Activated CD4-positive, alpha-beta T cell treated with anti-CD3 and anti-CD28 coated beads, Interleukin-2, amount 50 U/mL, for 24 hours (primary cell): Measurements from ENCODE around the gene MYH16.
"Not testable (repeated sequence)": the region's sequence is repeated elsewhere in the genome, so short reads cannot be mapped to it uniquely, and the experiment has no call there.

ENCODE experiments used
- DNase-seq, 2 donors: peaks; one replicate each; pipeline ENCODE4 v3.0.0-alpha.2; 2020; ENCODE audit warnings: low read depth in 1 of 2, low spot score in 1 of 2

MYH16 gene

GRCh38 chr7:99301496-99301895 lies 28.9 kb downstream of the MYH16 start:
- no peak for DNase-seq

DNA sequence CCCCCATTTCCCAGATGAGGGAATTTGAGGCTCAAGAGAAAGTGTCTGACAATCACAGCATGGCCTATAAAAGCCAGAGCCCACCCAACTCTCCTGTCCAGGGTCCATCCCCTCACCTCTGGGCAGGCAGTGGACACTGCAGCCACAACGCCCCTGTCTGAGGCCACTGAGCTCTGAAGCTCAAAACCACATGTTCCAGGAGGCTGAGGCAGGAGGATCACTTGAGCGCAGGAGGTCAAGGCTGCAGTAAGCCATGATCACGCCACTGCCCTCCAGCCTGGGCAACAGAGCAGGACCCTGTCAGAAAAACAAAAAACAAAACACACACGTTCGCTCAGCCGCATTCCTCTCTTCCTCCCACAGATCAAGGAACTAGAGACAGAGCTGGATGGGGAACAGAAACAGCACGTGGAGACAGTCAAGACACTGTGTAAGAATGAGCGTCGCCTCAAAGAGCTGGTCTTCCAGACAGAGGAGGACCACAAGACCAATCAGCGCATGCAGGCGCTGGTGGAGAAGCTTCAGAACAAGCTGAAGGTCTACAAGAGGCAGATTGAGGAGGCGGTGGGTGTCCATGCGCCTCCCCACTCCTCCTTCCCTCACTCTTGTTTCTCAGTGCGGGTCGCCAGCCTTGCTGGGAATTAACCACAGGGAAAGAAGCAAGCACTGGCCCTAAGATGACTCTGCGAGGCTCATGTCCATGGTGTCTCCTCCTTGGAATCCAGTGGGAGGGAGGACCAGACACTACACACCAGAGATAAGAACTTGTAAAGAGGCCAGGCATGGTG lies 33.0 kb downstream of the MYH16 start:
- no peak for DNase-seq

DNA sequence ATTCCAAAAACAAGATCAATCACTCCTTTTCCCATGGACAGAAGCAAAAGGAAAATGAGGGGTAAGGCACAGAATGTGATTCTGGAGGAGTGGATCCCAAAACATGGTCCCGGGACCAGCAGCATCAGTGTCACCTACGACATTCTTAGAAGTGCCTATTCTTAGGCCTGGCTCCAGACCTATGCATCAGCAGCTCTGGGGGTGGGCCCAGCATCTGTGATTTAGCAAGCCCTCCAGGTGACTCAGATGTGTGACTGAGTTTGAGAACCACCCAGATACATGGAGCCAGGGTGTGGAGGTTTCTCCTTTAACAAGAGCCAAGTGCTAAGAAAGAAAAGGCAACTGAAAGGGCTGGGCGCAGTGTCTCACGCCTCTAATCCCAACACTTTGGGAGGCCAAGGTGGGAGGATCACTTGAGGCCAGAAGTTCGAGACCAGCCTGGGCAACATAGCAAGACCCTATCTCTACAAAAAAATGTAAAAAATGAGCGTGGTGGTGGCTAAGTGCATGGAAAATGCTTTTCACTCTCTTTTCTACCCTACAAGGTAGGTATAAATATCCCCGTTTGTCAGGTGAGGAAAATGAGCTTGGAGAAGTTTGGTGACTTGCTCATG lies 35.9 kb downstream of the MYH16 start:
- no peak for DNase-seq

GRCh38 chr7:99309111-99309510 lies 36.5 kb downstream of the MYH16 start:
- DNase-seq: no peak

GRCh38 chr7:99310004-99310403 lies 37.4 kb downstream of the MYH16 start:
- no peak for DNase-seq

GRCh38 chr7:99311702-99312101 lies 39.1 kb downstream of the MYH16 start:
- no peak for DNase-seq

DNA sequence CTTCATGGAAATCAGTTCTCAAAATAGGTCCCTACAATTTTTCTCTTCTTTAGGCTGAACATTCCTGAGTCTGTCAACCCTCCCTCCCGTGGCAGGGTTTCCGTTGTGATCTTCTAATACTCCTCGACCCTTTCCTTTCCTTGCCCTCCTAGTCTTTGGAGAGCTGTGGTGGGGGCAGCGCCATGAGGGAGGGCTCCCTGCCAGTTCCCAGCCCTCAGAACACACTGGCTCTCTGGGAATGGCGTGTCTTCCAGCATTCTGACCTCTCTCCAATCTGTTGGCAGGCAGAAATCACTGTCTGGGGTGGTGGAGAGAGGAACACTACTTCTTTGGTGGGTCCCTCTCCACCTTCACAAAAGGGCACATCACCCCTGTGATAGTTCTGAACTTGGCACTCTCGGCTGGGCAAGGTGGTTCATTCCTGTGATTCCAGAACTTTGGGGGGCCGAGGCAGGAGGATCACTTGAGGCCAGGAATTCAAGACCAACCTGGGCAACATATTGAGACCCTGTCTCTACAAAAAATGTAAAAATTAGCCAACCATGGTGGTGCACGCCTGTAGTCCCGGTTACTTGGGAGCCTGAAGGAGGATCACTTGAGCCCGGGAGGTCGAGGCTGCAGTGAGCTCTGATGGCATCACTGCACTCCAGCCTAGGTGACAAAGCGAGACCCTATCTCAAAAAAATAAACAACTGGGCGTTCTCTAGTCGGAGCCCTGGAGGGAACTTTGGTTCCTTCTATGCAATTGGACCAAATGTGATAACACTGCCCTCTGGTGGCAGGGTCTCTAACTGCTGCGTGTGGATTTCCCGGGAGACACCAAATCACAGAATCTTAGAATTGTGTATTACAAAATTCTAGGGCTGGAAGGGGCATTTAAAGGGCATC lies 39.9 kb downstream of the MYH16 start:
- peak; percentile 56 to 58 for DNase-seq

- DNase-seq: no peak
These were observed 40.5 kb downstream of the MYH16 start for GRCh38 chr7:99313204-99313573.

- DNase-seq: peak in 1 of 2 donors; percentile 21
These were observed 41.9 kb downstream of the MYH16 start for GRCh38 chr7:99314504-99314903.

DNA sequence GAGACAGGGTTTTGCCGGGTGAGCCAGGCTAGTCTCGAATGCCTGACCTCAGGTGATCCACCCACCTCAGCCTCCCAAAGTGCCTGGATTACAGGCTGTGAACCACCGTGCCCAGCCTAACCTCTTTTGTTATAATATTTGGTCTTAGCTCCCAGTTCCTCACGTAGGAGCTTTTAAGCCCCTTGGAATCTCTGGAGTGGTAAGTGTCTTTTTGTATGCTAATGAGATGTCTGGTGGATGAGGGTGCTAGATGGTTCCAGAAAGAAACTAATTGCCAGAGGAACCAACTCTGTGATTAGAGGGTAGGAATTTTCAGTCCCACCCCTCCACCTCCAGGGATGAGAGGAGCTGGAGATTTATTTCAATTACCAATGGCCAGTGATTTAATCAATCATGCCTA lies 47.7 kb downstream of the MYH16 start:
- no peak for DNase-seq

GRCh38 chr7:99322659-99323058 lies 50.0 kb downstream of the MYH16 start:
- not testable (repeated sequence) for DNase-seq

- no peak for DNase-seq
These were observed 51.9 kb downstream of the MYH16 start for GRCh38 chr7:99324559-99324958.

DNA sequence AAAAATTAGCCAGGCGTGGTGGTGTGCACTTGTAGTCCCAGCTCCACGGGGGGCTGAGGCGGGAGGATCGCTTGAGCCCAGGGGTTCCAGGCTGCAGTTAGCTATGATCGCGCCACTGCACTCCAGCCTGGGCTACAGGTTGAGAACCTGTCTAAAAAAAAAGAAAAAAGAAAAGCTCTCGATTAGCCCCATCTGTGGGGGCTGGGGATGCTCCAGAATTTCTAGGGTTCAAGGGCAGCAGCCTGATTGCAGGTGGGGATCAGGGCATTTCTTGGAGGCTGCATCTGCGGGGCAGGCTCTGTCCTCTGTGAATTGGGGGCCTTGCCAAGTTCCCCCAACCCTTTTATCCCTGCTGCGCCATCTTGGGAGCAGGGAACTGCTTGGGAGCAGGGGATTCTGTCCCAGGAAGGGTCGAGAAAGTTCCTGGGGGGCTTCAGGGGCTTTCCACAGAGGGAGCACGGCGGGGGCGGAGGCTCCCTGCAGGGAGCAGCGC lies 52.4 kb downstream of the MYH16 start:
- DNase-seq: no peak

DNA sequence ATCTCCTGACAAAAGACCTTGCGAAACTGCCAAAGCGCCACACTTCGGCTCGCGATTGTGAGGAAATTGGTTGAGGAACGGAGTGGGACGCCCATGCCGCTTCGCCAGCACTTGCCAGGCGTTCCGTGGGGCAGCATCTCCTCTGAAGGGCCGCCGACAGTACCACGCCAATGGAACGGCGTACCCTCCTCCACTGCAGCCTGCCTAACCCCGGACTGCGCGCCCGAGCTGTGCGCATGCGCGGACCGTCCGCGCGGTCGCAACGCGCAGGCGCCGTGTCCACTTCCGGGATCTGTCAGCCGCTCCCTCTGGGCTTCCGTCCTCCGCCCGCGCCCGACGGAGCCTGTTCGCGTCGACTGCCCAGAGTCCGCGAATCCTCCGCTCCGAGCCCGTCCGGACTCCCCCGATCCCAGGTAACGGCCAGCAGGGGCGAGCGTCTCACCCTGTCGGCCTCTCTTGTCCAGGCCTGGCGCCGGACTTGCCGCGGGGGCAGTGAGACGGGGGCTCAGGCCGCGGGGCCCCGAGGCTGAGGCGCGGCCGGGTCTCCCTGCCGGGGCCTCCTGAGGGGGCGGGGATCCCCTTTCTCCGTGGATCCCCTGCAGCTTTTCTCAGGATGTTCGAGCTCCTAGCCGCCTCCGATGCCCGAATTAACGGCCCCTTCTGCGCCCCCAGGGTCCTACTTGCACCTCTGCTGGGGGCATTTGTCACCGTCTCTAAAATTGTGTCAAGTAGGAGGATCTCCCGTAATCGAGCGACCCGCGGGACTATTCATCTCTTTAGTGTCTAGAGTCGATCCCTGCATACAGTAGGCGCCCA lies 53.2 kb downstream of the MYH16 start, which contains the start of gene ARPC1A:
ARPC1A (plus strand) TSS at position 307 of the 816 bp plus-strand sequence. CDS start 7,456 bp downstream, outside the sequence.
- DNase-seq: peak; percentile 86 to 89

DNA sequence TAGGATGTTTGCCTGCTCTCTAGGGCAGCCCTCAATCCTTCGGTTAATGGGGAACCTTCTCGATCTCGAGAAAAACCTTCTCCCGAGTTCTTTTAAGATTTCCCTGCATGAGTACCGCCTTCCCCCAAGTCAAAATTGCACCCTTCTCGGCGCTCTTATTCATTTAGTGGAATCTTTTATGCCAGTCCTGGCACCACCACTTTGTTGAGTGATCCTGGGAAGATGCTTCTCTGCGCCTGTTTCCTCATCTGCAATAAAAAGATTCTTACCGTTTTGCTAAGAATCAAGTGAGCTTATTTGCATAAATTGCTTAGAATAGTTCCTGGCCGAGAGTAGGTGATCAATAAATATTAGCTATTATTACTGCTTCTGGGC lies 53.8 kb downstream of the MYH16 start:
- DNase-seq: no peak

DNA sequence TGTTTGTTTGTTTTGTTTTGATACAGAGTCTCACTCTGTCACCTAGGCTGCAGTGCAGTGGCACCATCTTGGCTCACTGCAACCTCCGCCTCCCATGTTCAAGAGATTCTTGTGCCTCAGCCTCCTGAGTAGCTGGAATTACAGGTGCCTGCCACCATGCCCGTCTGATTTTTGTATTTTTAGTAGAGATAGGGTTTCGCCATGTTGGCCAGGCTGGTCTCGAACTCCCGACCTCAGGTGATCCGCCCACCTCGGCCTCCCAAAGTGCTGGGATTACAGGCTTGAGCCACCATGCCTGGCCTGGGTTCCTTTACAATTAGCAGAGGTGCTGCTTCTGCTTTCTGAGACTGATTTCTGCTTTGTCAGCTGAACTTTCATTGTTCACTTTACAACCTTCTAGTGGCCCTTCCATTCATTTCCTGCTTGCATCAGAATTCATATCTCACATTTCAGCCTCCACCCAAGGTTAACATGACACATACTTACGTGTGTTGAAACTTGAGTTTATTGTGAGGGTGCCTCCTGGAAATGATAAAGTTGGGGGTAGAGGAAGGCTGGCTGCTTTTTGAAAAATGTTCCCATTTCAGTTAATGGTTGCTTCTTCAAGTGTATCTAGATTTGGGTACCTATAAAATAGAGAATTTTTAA lies 57.8 kb downstream of the MYH16 start:
- DNase-seq: peak in 1 of 2 donors; percentile 14

DNA sequence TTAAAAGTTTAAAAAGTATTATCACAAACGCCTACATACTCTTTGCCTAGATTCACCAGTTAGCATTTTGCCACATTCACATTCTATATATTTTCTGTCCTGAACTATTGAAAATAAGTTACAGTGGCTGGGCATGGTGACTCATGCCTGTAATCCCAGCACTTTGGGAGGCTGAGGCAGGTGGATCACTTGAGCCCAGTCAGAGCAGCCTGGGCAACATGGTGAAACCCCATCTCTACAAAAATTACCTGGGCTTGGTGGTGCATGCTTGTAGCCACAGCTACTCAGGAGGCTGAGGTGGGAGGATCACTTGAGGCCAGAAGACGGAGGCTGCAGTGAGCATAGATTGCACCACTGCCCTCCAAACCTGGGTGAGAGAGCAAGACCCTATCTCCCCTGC lies 58.4 kb downstream of the MYH16 start:
- no peak for DNase-seq

GRCh38 chr7:99339595-99339994 lies 67.0 kb downstream of the MYH16 start:
- DNase-seq: no peak

DNA sequence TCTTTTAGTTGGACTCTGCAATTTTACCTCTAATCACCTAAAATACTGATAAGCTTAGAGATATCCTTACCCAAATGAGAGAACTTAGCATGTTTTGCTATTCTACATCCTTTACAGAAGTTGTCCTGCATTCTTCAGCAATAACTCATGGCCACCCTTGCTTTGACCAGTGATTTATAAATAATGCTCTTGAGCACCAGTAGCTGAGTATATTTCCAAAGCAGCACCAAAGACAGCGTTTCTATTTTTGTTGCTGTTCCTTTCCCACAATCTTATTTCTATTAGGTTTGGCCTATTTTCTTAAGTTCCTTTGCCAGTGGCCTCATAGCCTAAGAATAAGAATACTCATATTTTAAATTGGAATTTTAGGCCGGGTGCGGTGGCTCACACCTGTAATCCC lies 68.0 kb downstream of the MYH16 start:
- no peak for DNase-seq

GRCh38 chr7:99344061-99344647 lies 71.5 kb downstream of the MYH16 start:
- DNase-seq: no peak
